Pancreas (tissue), 10 donors: ENCODE measurements around the gene PRPS1. TPM values are rescaled to one million over a fixed set of nuclear protein-coding genes. Genes with fewer than 3 reads are reported as not detected.
A peak's percentile ranks its signal among the peaks of the same experiment; 100 is the strongest.

Experiments
- ATAC-seq, 4 donors: fragments of 200-7000 bp; cut with Tn5 transposase; one replicate each; pipeline versions ENCODE4 v1.8.0 to v1.9.1; 2020; ENCODE audit warnings: mild to moderate bottlenecking in 4 of 4, moderate library complexity in 4 of 4
- DNase-seq, 6 donors: peaks; one replicate each; pipeline ENCODE4 v3.0.0-alpha.2; 2020
- FAIRE-seq: peaks from 2 replicates; lab custom pipeline; 2012; peaks lifted over from hg19 to GRCh38; lab: Jason Lieb, UNC
- H3K27ac ChIP-seq, 4 donors: fragments of 200-600 bp; sonication (generic); 1 replicate in 3 of 4; 2 replicates in 1 of 4; pipeline versions ENCODE4 v1.5.0 to v1.8.0; 2020
- H3K27me3 ChIP-seq, 4 donors: fragments of 200-600 bp; one replicate each; pipeline ENCODE4 v1.8.0; 2021
- H3K36me3 ChIP-seq, 3 donors: fragments of 200-600 bp; sonication (generic) in 1 of 3; one replicate each; pipeline versions ENCODE4 v1.5.0 to v1.8.0; 2020 to 2021
- H3K4me1 ChIP-seq, 3 donors: fragments of 200-600 bp; one replicate each; pipeline ENCODE4 v1.8.0; 2021
- H3K4me3 ChIP-seq, 4 donors: fragments of 200-600 bp; sonication (generic) in 2 of 4; one replicate each; pipeline versions ENCODE4 v1.5.0 to v1.8.0; 2020 to 2021
- H3K9me3 ChIP-seq, 4 donors: fragments of 200-600 bp; one replicate each; pipeline ENCODE4 v1.8.0; 2021
- WGBS, 2 donors: extraction: QIAGEN DNeasy Blood & Tissue Kit; methylation state at CpG; one replicate each; pipeline ENCODE4 v1.1.7; 2013; 5-methylcytosine and 5-hydroxymethylcytosine counted together
- intact Hi-C, 3 donors: fragments of 100-400 bp; cut with DNase I; formaldehyde crosslinking; loops; one replicate each; pipeline versions ENCODE4 v1.11.1 to v1.14.2; 2022
- polyA plus RNA-seq, 2 donors: library from polyadenylated mRNA; stranded (reverse); fragments of 200-250 nt; gene quantifications; one replicate each; pipeline ENCODE4 v1.2.3, GENCODE V29; 2013
- total RNA-seq, 6 donors: library from RNA; stranded (reverse); fragmentation: NEBNext Ultra II Directional in 4 of 6; extraction: Animal tissue kit (Norgen Biotek cat#: 25700) in 4 of 6; gene quantifications; one replicate each; pipeline versions ENCODE4 v1.2.1 to v1.2.4, GENCODE V29; 2021 to 2023
- TF ChIP-seq, protein P1 (sequence below), 4 donors: fragments of 200-600 bp; sonication (generic) in 3 of 4; IDR thresholded peaks; one replicate each; pipeline versions ENCODE4 v1.5.0 to v1.8.0; 2021; ENCODE audit warnings: antibody characterized with exemption in 4 of 4
- donor health status: healthy with polysubstance abuse.
- donor health status: DM: no; HTN: no; CAD: no; lungs with moderate emphysema.
- donor health status: DM: no; HTN: no; CAD: no.
- donor health status: control.
- donor health status: control.
- donor health status: Bipolar disorder and iron deficiency.
- donor health status: DM: yes; HTN: yes; CAD: no.
- donor health status: DM: no; HTN: no; CAD: no.
- donor health status: DM: no; HTN: no; CAD: no.
- donor health status: DM: yes; HTN: yes; CAD: no.

Gene PRPS1
- total and polyA plus RNA-seq, 8 donors, result 5.9 to 22.8 (median 14.1) TPM

DNA sequence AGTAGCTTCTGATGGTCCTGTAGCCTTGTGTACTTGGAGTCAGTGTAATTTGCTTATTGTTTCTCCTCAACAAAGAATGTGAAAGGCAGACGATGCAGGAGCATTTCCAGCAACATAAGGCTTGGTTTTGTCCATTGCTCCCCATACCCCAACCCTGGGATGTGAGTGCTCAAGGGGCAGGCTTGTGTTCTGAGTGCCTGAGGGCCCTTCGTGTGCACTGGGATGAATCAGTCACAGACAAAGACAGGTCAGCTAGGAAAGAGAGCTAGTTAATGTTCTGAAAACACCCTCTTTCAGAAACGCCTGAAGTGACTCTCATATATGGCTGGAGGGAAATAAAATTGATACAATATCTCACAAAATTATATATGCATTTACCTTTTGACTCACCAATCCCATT, 59.1 kb downstream of the PRPS1 start:
- ATAC-seq, result no peak

DNA sequence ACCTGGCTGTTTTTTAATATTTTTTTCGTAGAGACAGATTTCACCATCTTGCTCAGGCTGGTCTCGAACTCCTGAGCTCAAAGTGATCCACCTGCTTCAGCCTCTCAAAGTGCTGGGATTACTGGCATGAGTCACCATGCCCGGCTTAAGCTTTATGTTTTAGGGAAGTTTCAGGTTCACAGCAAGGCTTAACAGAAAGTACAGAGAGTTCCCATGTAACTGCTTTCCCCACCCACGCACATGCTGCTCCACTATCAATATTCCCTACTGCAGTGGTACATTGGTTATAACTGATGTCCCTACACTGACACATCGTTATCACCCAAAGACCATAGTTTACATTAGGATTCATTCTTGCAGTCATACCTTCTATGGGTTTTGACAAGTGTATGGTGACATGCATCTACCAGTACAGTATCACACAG, 62.7 kb downstream of the PRPS1 start:
- no peak overlapping the region for H3K4me3 ChIP-seq
- H3K36me3 ChIP-seq, result no peaks in the 10 kb centered on the region
- H3K27me3 ChIP-seq, result no peaks in the 10 kb centered on the region
- DNase-seq, result no peak
- WGBS, 2 donors, result 82 to 84% methylated on average over 5 of the region's 5 CpGs
- TF ChIP-seq, protein P1, sequence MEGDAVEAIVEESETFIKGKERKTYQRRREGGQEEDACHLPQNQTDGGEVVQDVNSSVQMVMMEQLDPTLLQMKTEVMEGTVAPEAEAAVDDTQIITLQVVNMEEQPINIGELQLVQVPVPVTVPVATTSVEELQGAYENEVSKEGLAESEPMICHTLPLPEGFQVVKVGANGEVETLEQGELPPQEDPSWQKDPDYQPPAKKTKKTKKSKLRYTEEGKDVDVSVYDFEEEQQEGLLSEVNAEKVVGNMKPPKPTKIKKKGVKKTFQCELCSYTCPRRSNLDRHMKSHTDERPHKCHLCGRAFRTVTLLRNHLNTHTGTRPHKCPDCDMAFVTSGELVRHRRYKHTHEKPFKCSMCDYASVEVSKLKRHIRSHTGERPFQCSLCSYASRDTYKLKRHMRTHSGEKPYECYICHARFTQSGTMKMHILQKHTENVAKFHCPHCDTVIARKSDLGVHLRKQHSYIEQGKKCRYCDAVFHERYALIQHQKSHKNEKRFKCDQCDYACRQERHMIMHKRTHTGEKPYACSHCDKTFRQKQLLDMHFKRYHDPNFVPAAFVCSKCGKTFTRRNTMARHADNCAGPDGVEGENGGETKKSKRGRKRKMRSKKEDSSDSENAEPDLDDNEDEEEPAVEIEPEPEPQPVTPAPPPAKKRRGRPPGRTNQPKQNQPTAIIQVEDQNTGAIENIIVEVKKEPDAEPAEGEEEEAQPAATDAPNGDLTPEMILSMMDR (IDR thresholded peaks at IDR 0.05), result no peak
- no peak overlapping the region for H3K27ac ChIP-seq
- H3K9me3 ChIP-seq, result no peaks in the 10 kb centered on the region
- H3K4me1 ChIP-seq, result no peaks in the 10 kb centered on the region
- intact Hi-C loops, result no loop called here
- ATAC-seq, result no peak
- no peak for FAIRE-seq

More for the DNA sequence above, 59.1 kb downstream of the PRPS1 start:
- 60 to 80% methylated on average over 3 of the region's 3 CpGs for WGBS, 2 donors
- Histone ChIP-seq H3K27ac (no peak overlapping the region), H3K9me3 (no peaks in the 10 kb centered on the region), H3K4me3 (no peak overlapping the region), H3K27me3 (no peaks in the 10 kb centered on the region), H3K4me1 (peaks cover 0 to 13% (median 0%) of the 10 kb centered on the region in 3 donors), H3K36me3 (no peaks in the 10 kb centered on the region)
- FAIRE-seq (no peak), DNase-seq (no peak)
- TF ChIP-seq, protein P1 (IDR thresholded peaks at IDR 0.05), result no peak
- intact Hi-C loops, result no loop called here

DNA sequence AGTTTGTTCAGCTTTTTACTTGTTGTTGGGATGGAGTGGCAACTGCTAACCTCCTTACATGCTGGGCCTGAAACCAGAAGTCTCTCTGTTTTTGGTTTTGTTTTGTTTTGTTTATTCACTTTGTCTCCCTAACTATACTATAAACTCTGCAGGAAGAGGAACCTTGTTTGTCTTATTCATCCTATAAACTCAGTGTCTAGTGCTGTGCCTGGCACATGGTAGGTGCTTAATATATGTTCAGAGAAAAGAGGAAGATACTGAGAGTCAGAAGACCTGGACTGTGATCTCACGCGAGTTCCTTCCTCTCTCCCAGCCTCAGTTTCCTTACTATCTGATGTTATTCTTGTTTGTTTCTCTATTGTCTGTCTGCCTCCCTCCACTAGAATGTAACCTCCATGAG, 71.3 kb downstream of the PRPS1 start:
- ATAC-seq, result peak in 1 of 4 donors; percentile 12
- peaks cover 0 to 4% (median 0%) of the 10 kb centered on the region in 4 donors for H3K27me3 ChIP-seq
- no peak for DNase-seq
- intact Hi-C loops, result no loop called here
- no peaks in the 10 kb centered on the region for H3K36me3 ChIP-seq
- peaks cover 0 to 5% (median 0%) of the 10 kb centered on the region in 3 donors for H3K4me1 ChIP-seq
- no peak overlapping the region for H3K4me3 ChIP-seq
- TF ChIP-seq, protein P1 (IDR thresholded peaks at IDR 0.05), result no peak
- no peak overlapping the region for H3K27ac ChIP-seq
- H3K9me3 ChIP-seq, result no peaks in the 10 kb centered on the region
- WGBS, 2 donors, result 85 to 89% methylated on average over 2 of the region's 2 CpGs
- FAIRE-seq, result no peak

DNA sequence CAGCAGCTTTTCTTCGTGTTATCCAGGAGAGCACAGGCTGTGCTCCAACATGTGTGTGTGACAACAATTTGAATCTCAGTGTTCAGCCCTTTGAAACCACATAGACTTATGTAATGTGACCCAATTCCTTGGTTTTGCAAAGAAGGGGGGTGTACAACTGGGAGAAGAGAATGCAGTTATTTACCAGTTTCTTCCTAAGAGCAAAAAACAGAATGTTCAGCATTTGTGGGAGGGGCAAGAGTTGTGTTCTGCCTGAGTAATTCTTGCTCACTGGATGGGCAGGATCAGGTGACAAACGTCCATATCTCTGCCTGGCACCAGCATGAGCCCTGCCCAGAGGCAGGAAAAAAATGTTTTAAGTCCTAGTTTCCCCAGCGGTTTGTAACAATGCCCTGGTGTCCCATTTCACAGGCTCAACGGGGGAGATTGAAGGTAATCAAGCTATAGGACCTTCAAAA, 72.0 kb downstream of the PRPS1 start:
- peaks cover 0 to 5% (median 0%) of the 10 kb centered on the region in 3 donors for H3K4me1 ChIP-seq
- intact Hi-C loops, result no loop called here
- H3K27ac ChIP-seq, result no peak overlapping the region
- WGBS, 2 donors, result 6 to 8% methylated on average over 4 of the region's 4 CpGs
- peak in 1 of 6 donors; percentile 27 for DNase-seq
- H3K27me3 ChIP-seq, result peaks cover 0 to 4% (median 0%) of the 10 kb centered on the region in 4 donors
- no peak overlapping the region for H3K4me3 ChIP-seq
- TF ChIP-seq, protein P1 (IDR thresholded peaks at IDR 0.05), result no peak
- FAIRE-seq, result peak; percentile 9
- no peaks in the 10 kb centered on the region for H3K9me3 ChIP-seq
- no peaks in the 10 kb centered on the region for H3K36me3 ChIP-seq
- peak; percentile 82 to 97 (median 94) for ATAC-seq

Other genes with a start within 250 kb of the PRPS1 start
- under 1 TPM; 0.05 to 0.43 (median 0.11) TPM for gene FRMPD3, start 178.9 kb upstream of the PRPS1 start, total RNA-seq
- 1 to 10 TPM in 1 of 2 donors, under 1 TPM in 1; 0.19 to 1.1 TPM for gene FRMPD3, start 178.9 kb upstream of the PRPS1 start, polyA plus RNA-seq
- 10 to 100 TPM; 12.8 to 86.6 (median 47.3) TPM for gene TSC22D3, start 147.3 kb downstream of the PRPS1 start, total RNA-seq
- gene TSC22D3, start 147.3 kb downstream of the PRPS1 start, polyA plus RNA-seq, result 10 to 100 TPM; 38.8 to 61.5 TPM
- gene NCBP2L, start 149.2 kb downstream of the PRPS1 start, total RNA-seq, result under 1 TPM in 3 of 6 donors, not detected in 3; 0.19 to 0.38 (median 0.20) TPM
- gene NCBP2L, start 149.2 kb downstream of the PRPS1 start, polyA plus RNA-seq, result under 1 TPM; 0.11 to 0.28 TPM
- gene MID2, start 197.4 kb downstream of the PRPS1 start, total RNA-seq, result 10 to 100 TPM in 2 of 6 donors, 1 to 10 TPM in 4; 5.7 to 11.3 (median 8.8) TPM
- 1 to 10 TPM; 1.6 to 1.9 TPM for gene MID2, start 197.4 kb downstream of the PRPS1 start, polyA plus RNA-seq